Prostate gland (tissue), 2 donors: ENCODE data around the gene GUCA1A.

ENCODE experiments used
- POLR2A ChIP-seq: fragments of 450-650 bp; IDR thresholded peaks from one replicate; pipeline ENCODE4 v1.6.1; 2016; ENCODE audit warnings: antibody characterized with exemption, mild to moderate bottlenecking
- POLR2AphosphoS5 ChIP-seq: sonication (generic); formaldehyde crosslinking; IDR thresholded peaks from one replicate; pipeline ENCODE4 v1.6.1; 2017; ENCODE audit warnings: antibody characterized with exemption
- TF ChIP-seq, protein P1 (sequence below), 4 experiments: fragments of 200-600 bp in 2 of 4; fragments of 450-650 bp in 2 of 4; sonication (generic) in 2 of 4; IDR thresholded peaks; 1 replicate in 3 of 4; 2 replicates in 1 of 4; pipeline ENCODE4 v1.5.1; 2016 to 2019; ENCODE audit warnings: antibody characterized with exemption in 4 of 4, mild to moderate bottlenecking in 2 of 4, moderate library complexity in 2 of 4

DNA sequence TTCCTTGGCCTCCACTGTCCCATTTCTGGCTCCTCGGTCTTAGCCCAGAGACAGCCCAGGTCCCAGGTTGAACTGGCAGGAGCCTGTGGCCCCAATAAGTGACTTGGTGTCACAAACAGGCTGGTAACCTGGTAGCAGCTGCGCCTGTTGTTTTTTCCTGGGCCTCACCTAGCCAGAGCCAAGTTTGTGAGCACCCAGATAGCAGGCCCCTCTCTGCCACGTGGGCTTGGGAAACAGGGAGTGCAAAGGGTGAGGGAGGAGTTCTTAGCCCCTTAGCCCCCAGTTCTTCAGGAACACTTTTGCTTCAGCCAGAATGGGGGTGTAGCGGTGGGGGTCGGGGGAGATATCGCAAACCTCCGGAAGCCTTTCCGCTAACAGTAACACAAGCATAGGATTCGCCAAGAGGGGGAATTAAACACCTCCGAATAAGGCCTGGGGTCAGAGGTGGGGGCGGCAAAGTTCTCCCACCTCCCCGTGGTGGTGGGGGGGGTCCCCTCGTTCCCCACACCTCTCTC lies 31.5 kb upstream of the GUCA1A start:
- TF ChIP-seq, protein P1, sequence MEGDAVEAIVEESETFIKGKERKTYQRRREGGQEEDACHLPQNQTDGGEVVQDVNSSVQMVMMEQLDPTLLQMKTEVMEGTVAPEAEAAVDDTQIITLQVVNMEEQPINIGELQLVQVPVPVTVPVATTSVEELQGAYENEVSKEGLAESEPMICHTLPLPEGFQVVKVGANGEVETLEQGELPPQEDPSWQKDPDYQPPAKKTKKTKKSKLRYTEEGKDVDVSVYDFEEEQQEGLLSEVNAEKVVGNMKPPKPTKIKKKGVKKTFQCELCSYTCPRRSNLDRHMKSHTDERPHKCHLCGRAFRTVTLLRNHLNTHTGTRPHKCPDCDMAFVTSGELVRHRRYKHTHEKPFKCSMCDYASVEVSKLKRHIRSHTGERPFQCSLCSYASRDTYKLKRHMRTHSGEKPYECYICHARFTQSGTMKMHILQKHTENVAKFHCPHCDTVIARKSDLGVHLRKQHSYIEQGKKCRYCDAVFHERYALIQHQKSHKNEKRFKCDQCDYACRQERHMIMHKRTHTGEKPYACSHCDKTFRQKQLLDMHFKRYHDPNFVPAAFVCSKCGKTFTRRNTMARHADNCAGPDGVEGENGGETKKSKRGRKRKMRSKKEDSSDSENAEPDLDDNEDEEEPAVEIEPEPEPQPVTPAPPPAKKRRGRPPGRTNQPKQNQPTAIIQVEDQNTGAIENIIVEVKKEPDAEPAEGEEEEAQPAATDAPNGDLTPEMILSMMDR (IDR thresholded peaks at IDR 0.05), result no peak
- no peak for TF ChIP-seq POLR2A
- no peak for TF ChIP-seq POLR2AphosphoS5
